A673 (cell line): ENCODE measurements around the gene KHK. TPM values are rescaled to one million over a fixed set of nuclear protein-coding genes. Genes with fewer than 3 reads are reported as not detected.
A peak's percentile ranks its signal among the peaks of the same experiment; 100 is the strongest.

Experiments
- BruUV-seq: library from RNA; stranded (reverse); fragments of 400-500 nt; replicated peaks from 2 replicates; lab custom pipeline; 2021; lab: Mats Ljungman, UMichigan
- CTCF ChIA-PET: fragments of 300-600 bp; sonication (Branson Sonifier 250); formaldehyde crosslinking; loops from one replicate; lab custom pipeline; 2022; ENCODE audit warnings: antibody characterized with exemption; lab: Charles Lee
- POLR2A ChIA-PET: fragments of 300-600 bp; sonication (Branson Sonifier 250); formaldehyde crosslinking; loops from one replicate; lab custom pipeline; 2022; ENCODE audit warnings: antibody characterized with exemption; ENCODE audit not compliant: low non-redundant PET; lab: Charles Lee
- DNase-seq: peaks from one replicate; pipeline ENCODE4 v3.0.0-alpha.2; 2015; ENCODE audit warnings: low spot score
- H3K27ac ChIP-seq: fragments of 200-600 bp; sonication (generic); 2 replicates; pipeline ENCODE4 v1.5.1; 2016; ENCODE audit warnings: mixed run types, low read depth, mild to moderate bottlenecking, mixed read lengths, antibody characterized with exemption, low read length; ENCODE audit not compliant: poor library complexity, severe bottlenecking
- H3K27me3 ChIP-seq: fragments of 200-600 bp; sonication (generic); replicated peaks from 2 replicates; pipeline ENCODE4 v1.6.1; 2017; ENCODE audit warnings: mixed run types, low read depth, mild to moderate bottlenecking, mixed read lengths, antibody characterized with exemption, low read length; ENCODE audit not compliant: insufficient read depth, poor library complexity
- H3K36me3 ChIP-seq: fragments of 200-600 bp; sonication (generic); 2 replicates; pipeline ENCODE4 v1.6.1; 2016; ENCODE audit warnings: mixed run types, mild to moderate bottlenecking, mixed read lengths, antibody characterized with exemption, low read length; ENCODE audit not compliant: insufficient read depth, poor library complexity, severe bottlenecking
- H3K4me1 ChIP-seq: fragments of 200-600 bp; sonication (generic); 2 replicates; pipeline ENCODE4 v1.6.1; 2017; ENCODE audit warnings: mixed run types, mild to moderate bottlenecking, mixed read lengths, antibody characterized with exemption, low read length; ENCODE audit not compliant: insufficient read depth, poor library complexity, severe bottlenecking
- H3K4me3 ChIP-seq: fragments of 200-600 bp; sonication (generic); 2 replicates; pipeline ENCODE4 v1.5.1; 2016; ENCODE audit warnings: low read depth, mixed run types, mild to moderate bottlenecking, mixed read lengths, low read length; ENCODE audit not compliant: poor library complexity, severe bottlenecking
- H3K9me3 ChIP-seq: fragments of 200-600 bp; sonication (generic); 2 replicates; pipeline ENCODE4 v1.6.1; 2016; ENCODE audit warnings: mixed run types, low read depth, mild to moderate bottlenecking, mixed read lengths, antibody characterized with exemption, low read length; ENCODE audit not compliant: poor library complexity, severe bottlenecking
- CTCF ChIP-seq: fragments of 300-800, 200-600 bp; sonication (generic); conservative IDR thresholded peaks from 2 replicates; pipeline ENCODE4 v1.5.1; 2017; ENCODE audit warnings: low read depth, mild to moderate bottlenecking, antibody characterized with exemption, low read length, moderate library complexity, mixed read lengths
- EZH2 ChIP-seq: fragments of 200-600 bp; sonication (generic); IDR thresholded peaks from 2 replicates; pipeline ENCODE4 v1.6.1; 2017; ENCODE audit warnings: borderline replicate concordance, low read depth, mild to moderate bottlenecking, mixed read lengths, antibody characterized with exemption, low read length; ENCODE audit not compliant: poor library complexity, severe bottlenecking
- intact Hi-C: fragments of 100-400 bp; cut with micrococcal nuclease; formaldehyde crosslinking; loops from one replicate; pipeline ENCODE4 v1.10.0; 2022; ENCODE audit not compliant: unreplicated experiment
- total RNA-seq: library from RNA; stranded (reverse); gene quantifications from 2 replicates; pipeline ENCODE4 v1.2.3, GENCODE V29; 2021

Gene KHK
- total RNA-seq, 1 experiment from 2014 or later = 40.2 TPM

GRCh38 chr2:27085673-27086089 lies 891 bp upstream of the KHK start:
- peak overlapping the region; percentile 59 for H3K4me3 ChIP-seq
- peaks cover 17% of the 10 kb centered on the region for H3K4me1 ChIP-seq
- H3K27me3 ChIP-seq = no peaks in the 10 kb centered on the region
- no peaks in the 10 kb centered on the region for H3K36me3 ChIP-seq
- BruUV-seq = no TSS peak
- H3K9me3 ChIP-seq = no peaks in the 10 kb centered on the region
- intact Hi-C loops = no loop called here
- no peak for DNase-seq
- ChIA-PET POLR2A (no interaction called here), CTCF (no interaction called here)
- TF ChIP-seq CTCF (no peak), EZH2 (no peak)
- H3K27ac ChIP-seq = peak overlapping the region; percentile 86

DNA sequence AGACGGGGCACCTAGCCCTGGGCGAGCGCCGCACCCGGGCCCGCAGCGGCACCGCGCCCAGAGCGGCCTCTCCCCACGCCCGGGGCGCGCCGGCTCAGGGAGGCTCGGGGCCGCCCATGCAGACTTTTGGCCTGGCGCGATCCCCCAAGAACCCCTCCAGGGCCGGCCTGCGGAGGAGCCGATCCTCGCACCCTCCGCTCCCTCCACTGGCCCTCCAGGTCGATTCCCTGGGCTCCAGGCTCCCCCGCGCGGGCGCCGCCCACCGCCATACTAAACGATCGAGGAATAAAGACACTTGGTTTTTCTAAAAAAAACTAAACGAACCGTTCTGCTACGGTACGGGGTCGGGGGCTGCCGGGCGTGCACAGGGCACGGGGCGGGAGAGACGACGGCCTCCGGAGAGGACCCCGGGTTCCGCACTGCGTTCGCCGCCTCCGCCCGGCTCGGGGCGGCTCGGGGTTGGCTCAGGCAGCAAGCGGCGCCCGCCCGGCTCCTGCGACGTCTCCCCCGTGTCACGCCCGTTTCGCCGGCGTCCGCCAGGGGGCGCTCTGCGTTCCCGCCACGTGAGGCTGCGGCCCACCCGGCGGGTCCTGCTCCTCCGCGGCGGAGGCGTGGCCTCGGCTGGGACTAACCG lies 365 bp upstream of the KHK start:
- peaks cover 13% of the 10 kb centered on the region for H3K4me1 ChIP-seq
- no TSS peak for BruUV-seq
- no peaks in the 10 kb centered on the region for H3K36me3 ChIP-seq
- CTCF ChIA-PET = interaction anchor here (0.6 kb wide), 1 partner anchor 55 kb away, joined by 3 read pairs; no protein-coding TSS in a partner anchor
- TF ChIP-seq CTCF (peak; percentile 66), EZH2 (no peak)
- H3K9me3 ChIP-seq = no peaks in the 10 kb centered on the region
- intact Hi-C loops = no loop called here
- peak; percentile 96 for DNase-seq
- POLR2A ChIA-PET = interaction anchor here (0.6 kb wide), 1 partner anchor 35 kb away, joined by 3 read pairs; the partner anchor contains the start of gene AGBL5
- peak overlapping the region; percentile 59 for H3K4me3 ChIP-seq
- no peaks in the 10 kb centered on the region for H3K27me3 ChIP-seq
- H3K27ac ChIP-seq = peak overlapping the region; percentile 86

DNA sequence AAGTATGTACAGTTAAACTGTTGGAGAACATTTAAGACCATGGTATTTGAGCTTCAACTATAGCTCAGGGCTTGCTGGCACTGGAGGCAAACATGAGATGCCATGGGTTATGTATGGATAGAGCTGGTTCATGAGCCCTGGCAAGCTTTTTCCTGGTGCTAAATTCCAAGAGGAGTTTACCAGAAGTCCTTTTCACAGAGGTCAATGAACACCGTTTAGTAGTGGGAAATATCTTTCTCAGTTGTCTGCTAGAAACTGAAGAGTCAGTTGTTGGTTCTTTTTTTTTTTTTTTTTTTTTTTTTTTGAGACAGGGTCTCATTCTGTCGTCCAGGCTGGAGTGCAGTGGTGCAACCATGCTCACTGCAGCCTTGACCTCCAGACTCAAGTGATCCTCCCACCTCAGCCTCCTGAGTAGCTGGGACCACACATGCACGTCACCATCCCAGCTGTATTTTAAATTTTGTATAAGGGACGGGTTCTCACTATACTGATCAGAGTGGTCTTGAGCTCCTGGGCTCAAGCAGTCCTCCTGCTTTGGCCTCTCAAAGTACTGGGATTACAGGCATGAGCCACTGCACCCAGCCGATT lies 1.3 kb downstream of the KHK start:
- intact Hi-C loops = no loop called here
- no peaks in the 10 kb centered on the region for H3K9me3 ChIP-seq
- ChIA-PET CTCF (interaction anchor here (0.7 to 1.3 kb wide), 4 partner anchors 16 to 593 kb away, joined by 3 to 8 read pairs (median 6); partner anchors contain the start of gene OST4), POLR2A (interaction anchor here (0.7 kb wide), 1 partner anchor 16 kb away, joined by 15 read pairs; the partner anchor contains the start of gene OST4)
- peak overlapping the region; percentile 59 for H3K4me3 ChIP-seq
- H3K4me1 ChIP-seq = peaks cover 6% of the 10 kb centered on the region
- TF ChIP-seq CTCF (no peak), EZH2 (no peak)
- no peaks in the 10 kb centered on the region for H3K36me3 ChIP-seq
- no peak overlapping the region for H3K27ac ChIP-seq
- no TSS peak for BruUV-seq
- DNase-seq = no peak
- H3K27me3 ChIP-seq = no peaks in the 10 kb centered on the region
